Left ventricle myocardium inferior (tissue), 1 donor: Measurements from ENCODE around the gene EPN2. TPM values are rescaled to one million over a fixed set of nuclear protein-coding genes. Genes with fewer than 3 reads are reported as not detected.

Experiments used
- DNase-seq: peaks from one replicate; pipeline ENCODE4 v3.0.0-alpha.2; 2020
- H3K27ac ChIP-seq: fragments of 200-600 bp; replicated peaks from 2 replicates; pipeline ENCODE4 v1.8.0; 2021
- H3K27me3 ChIP-seq: fragments of 200-600 bp; 2 replicates; pipeline ENCODE4 v1.8.0; 2021; ENCODE audit warnings: low read depth
- H3K36me3 ChIP-seq: fragments of 200-600 bp; 2 replicates; pipeline ENCODE4 v1.8.0; 2021
- H3K4me1 ChIP-seq: fragments of 200-600 bp; 2 replicates; pipeline ENCODE4 v1.8.0; 2021
- H3K4me3 ChIP-seq: fragments of 200-600 bp; 2 replicates; pipeline ENCODE4 v1.8.0; 2021; ENCODE audit warnings: mild to moderate bottlenecking, moderate library complexity
- H3K9me3 ChIP-seq: fragments of 200-600 bp; replicated peaks from 2 replicates; pipeline ENCODE4 v1.8.0; 2021
- CTCF ChIP-seq: fragments of 200-600 bp; IDR thresholded peaks from 2 replicates; pipeline ENCODE4 v1.8.0; 2021; ENCODE audit warnings: antibody characterized with exemption, mild to moderate bottlenecking, borderline replicate concordance
- intact Hi-C: fragments of 100-400 bp; cut with micrococcal nuclease; formaldehyde crosslinking; loops from one replicate; pipeline ENCODE4 v1.11.0; 2022
- total RNA-seq: library from RNA; stranded (reverse); fragmentation: NEBNext Ultra II Directional; extraction: Animal tissue kit (Norgen Biotek cat#: 25700); gene quantifications from one replicate; pipeline ENCODE4 v1.2.1, GENCODE V29; 2021
- donor health status: DM: no; HTN: yes; CAD: no; lungs with severe emphysema.

Gene EPN2
- total RNA-seq, 1 donor from 2014 or later = 71.7 TPM

- Histone ChIP-seq H3K4me1 (peaks cover 38% of the 10 kb centered on the region), H3K9me3 (no peaks in the 10 kb centered on the region), H3K27ac (peak overlapping the region; percentile 58), H3K27me3 (no peaks in the 10 kb centered on the region), H3K4me3 (no peak overlapping the region), H3K36me3 (peaks cover 28% of the 10 kb centered on the region)
- DNase-seq = peak; percentile 36
- TF ChIP-seq CTCF = peak; percentile 21
- intact Hi-C loops = no loop called here
These were observed 100.0 kb downstream of the EPN2 start for GRCh38 chr17:19336938-19337711.

- DNase-seq = no peak
- H3K27ac ChIP-seq = peak overlapping the region; percentile 58
- no peak overlapping the region for H3K4me3 ChIP-seq
- intact Hi-C loops = no loop called here
- peaks cover 38% of the 10 kb centered on the region for H3K4me1 ChIP-seq
- H3K27me3 ChIP-seq = no peaks in the 10 kb centered on the region
- TF ChIP-seq CTCF = no peak
- H3K9me3 ChIP-seq = no peaks in the 10 kb centered on the region
- peaks cover 24% of the 10 kb centered on the region for H3K36me3 ChIP-seq
These were observed 100.5 kb downstream of the EPN2 start for GRCh38 chr17:19337712-19338023.

GRCh38 chr17:19338031-19338990, 101.1 kb downstream of the EPN2 start:
- Histone ChIP-seq H3K36me3 (peaks cover 17% of the 10 kb centered on the region), H3K27me3 (no peaks in the 10 kb centered on the region), H3K9me3 (no peaks in the 10 kb centered on the region), H3K4me1 (peaks cover 44% of the 10 kb centered on the region), H3K4me3 (no peak overlapping the region), H3K27ac (peak overlapping the region; percentile 58)
- intact Hi-C loops = no loop called here
- TF ChIP-seq CTCF = peak; percentile 78
- DNase-seq = peak; percentile 63

- intact Hi-C loops = no loop called here
- no peaks in the 10 kb centered on the region for H3K9me3 ChIP-seq
- H3K27ac ChIP-seq = no peak overlapping the region
- H3K4me1 ChIP-seq = peaks cover 52% of the 10 kb centered on the region
- H3K4me3 ChIP-seq = no peak overlapping the region
- no peak for DNase-seq
- TF ChIP-seq CTCF = no peak
- no peaks in the 10 kb centered on the region for H3K27me3 ChIP-seq
- peaks cover 7% of the 10 kb centered on the region for H3K36me3 ChIP-seq
These were observed 102.2 kb downstream of the EPN2 start for GRCh38 chr17:19339341-19339815.

- intact Hi-C loops = no loop called here
- Histone ChIP-seq H3K36me3 (no peaks in the 10 kb centered on the region), H3K4me1 (peaks cover 70% of the 10 kb centered on the region), H3K9me3 (no peaks in the 10 kb centered on the region), H3K27me3 (no peaks in the 10 kb centered on the region), H3K27ac (no peak overlapping the region), H3K4me3 (no peak overlapping the region)
- no peak for TF ChIP-seq CTCF
- no peak for DNase-seq
These were observed 104.1 kb downstream of the EPN2 start for GRCh38 chr17:19341211-19341631.
